Endodermal cell (in vitro differentiated cells): ENCODE measurements around the gene ARL5C. TPM values are rescaled to one million over a fixed set of nuclear protein-coding genes. Genes with fewer than 3 reads are reported as not detected.

ENCODE experiments used
- DNase-seq: peaks from one replicate; pipeline ENCODE4 v3.0.0-alpha.2; 2017
- H3K27ac ChIP-seq: 2 replicates; pipeline ENCODE4 v1.5.1; 2013; ENCODE audit warnings: mild to moderate bottlenecking, low read depth, low read length, moderate library complexity
- H3K27me3 ChIP-seq: 2 replicates; pipeline ENCODE4 v1.6.1; 2013; ENCODE audit warnings: mild to moderate bottlenecking, low read length, moderate library complexity; ENCODE audit not compliant: insufficient read depth, control insufficient read depth, poor library complexity, severe bottlenecking
- H3K36me3 ChIP-seq: 2 replicates; pipeline ENCODE4 v1.7.0; 2013; ENCODE audit warnings: mild to moderate bottlenecking, low read length, moderate library complexity; ENCODE audit not compliant: control insufficient read depth, insufficient read depth
- H3K4me1 ChIP-seq: one replicate; pipeline ENCODE4 v1.7.0; 2013; ENCODE audit warnings: low read length; ENCODE audit not compliant: control insufficient read depth, insufficient read depth
- H3K4me3 ChIP-seq: 2 replicates; pipeline ENCODE4 v1.5.1; 2013; ENCODE audit warnings: mild to moderate bottlenecking, low read length, moderate library complexity
- H3K9ac ChIP-seq: 2 replicates; pipeline ENCODE4 v1.6.1; 2013; ENCODE audit warnings: mild to moderate bottlenecking, low read length, moderate library complexity; ENCODE audit not compliant: poor library complexity, severe bottlenecking; ENCODE audit errors: extremely low read depth
- H3K9me3 ChIP-seq: 2 replicates; pipeline ENCODE4 v1.6.1; 2013; ENCODE audit warnings: mild to moderate bottlenecking, low read length, moderate library complexity; ENCODE audit not compliant: control insufficient read depth
- H3K27ac Mint-ChIP-seq: 2 replicates; pipeline ENCODE4 v1.8.0; 2020; ENCODE audit warnings: mixed read lengths
- H3K27me3 Mint-ChIP-seq: 2 replicates; pipeline ENCODE4 v1.8.0; 2021; ENCODE audit warnings: mild to moderate bottlenecking, mixed read lengths; ENCODE audit not compliant: insufficient read depth
- H3K36me3 Mint-ChIP-seq: 2 replicates; pipeline ENCODE4 v1.8.0; 2020; ENCODE audit warnings: low read depth, mixed read lengths
- H3K4me1 Mint-ChIP-seq: 2 replicates; pipeline ENCODE4 v1.8.0; 2020; ENCODE audit warnings: mixed read lengths
- H3K4me3 Mint-ChIP-seq: 2 replicates; pipeline ENCODE4 v1.8.0; 2020; ENCODE audit warnings: mild to moderate bottlenecking, moderate library complexity, mixed read lengths
- H3K9me3 Mint-ChIP-seq: 2 replicates; pipeline ENCODE4 v1.8.0; 2020; ENCODE audit warnings: mild to moderate bottlenecking, mixed read lengths
- WGBS, 2 experiments: methylation state at CpG; one replicate each; pipeline versions ENCODE4 v1.1.5 to v1.1.7; 2013; ENCODE audit warnings: missing lambda C conversion rate in 2 of 2, mixed read lengths in 1 of 2; ENCODE audit not compliant: insufficient coverage in 1 of 2, insufficient read length in 1 of 2; 5-methylcytosine and 5-hydroxymethylcytosine counted together
- total RNA-seq, 2 donors: library from RNA; stranded (reverse); fragmentation: NEBNext Ultra II Directional in 1 of 2; extraction: Animal tissue kit (Norgen Biotek cat#: 25700) in 1 of 2; gene quantifications; 2 replicates in 1 of 2; 3 replicates in 1 of 2; pipeline ENCODE4 v1.2.1, GENCODE V29; 2021
- TF ChIP-seq, protein P1 (sequence below): fragments of 200-600 bp; sonication (generic); conservative IDR thresholded peaks from 2 replicates; pipeline ENCODE4 v1.5.0; 2021; ENCODE audit warnings: antibody characterized with exemption, mild to moderate bottlenecking

Gene ARL5C
- total RNA-seq, 2 donors from 2014 or later = not detected

DNA sequence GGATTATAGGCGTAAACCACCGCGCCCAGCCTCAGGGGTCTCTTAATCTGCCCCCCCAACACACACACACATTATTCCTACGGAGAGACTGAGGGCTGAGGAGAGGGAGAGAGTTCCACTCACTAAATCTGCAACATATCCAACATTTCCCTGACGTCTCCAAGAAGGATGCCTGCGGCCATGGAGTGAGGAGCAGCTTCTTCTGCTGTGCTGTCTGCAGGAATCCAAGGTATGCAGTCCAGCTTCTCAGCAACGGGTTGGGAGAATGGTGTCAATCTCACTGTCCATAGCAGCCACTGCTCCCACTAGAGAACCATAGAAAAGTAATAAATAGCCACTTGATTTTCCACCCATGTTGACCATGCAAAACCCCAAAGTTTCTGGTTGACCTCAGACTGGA, 9.5 kb downstream of the ARL5C start:
- Histone ChIP-seq H3K4me1 (no peaks in the 10 kb centered on the region), H3K27ac (no peak overlapping the region), H3K4me3 (no peak overlapping the region), H3K9me3 (no peaks in the 10 kb centered on the region), H3K27me3 (peaks cover 10% of the 10 kb centered on the region), H3K9ac (no peak overlapping the region), H3K36me3 (no peaks in the 10 kb centered on the region)
- WGBS, 2 experiments = 73 to 92% methylated on average over 2 to 7 of the region's 7 CpGs
- Mint-ChIP-seq H3K4me1 (no peaks in the 10 kb centered on the region), H3K36me3 (no peaks in the 10 kb centered on the region), H3K27me3 (peaks cover 12% of the 10 kb centered on the region), H3K9me3 (no peaks in the 10 kb centered on the region), H3K4me3 (no peak overlapping the region), H3K27ac (no peak overlapping the region)
- DNase-seq = no peak
- TF ChIP-seq, protein P1, sequence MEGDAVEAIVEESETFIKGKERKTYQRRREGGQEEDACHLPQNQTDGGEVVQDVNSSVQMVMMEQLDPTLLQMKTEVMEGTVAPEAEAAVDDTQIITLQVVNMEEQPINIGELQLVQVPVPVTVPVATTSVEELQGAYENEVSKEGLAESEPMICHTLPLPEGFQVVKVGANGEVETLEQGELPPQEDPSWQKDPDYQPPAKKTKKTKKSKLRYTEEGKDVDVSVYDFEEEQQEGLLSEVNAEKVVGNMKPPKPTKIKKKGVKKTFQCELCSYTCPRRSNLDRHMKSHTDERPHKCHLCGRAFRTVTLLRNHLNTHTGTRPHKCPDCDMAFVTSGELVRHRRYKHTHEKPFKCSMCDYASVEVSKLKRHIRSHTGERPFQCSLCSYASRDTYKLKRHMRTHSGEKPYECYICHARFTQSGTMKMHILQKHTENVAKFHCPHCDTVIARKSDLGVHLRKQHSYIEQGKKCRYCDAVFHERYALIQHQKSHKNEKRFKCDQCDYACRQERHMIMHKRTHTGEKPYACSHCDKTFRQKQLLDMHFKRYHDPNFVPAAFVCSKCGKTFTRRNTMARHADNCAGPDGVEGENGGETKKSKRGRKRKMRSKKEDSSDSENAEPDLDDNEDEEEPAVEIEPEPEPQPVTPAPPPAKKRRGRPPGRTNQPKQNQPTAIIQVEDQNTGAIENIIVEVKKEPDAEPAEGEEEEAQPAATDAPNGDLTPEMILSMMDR = no peak

DNA sequence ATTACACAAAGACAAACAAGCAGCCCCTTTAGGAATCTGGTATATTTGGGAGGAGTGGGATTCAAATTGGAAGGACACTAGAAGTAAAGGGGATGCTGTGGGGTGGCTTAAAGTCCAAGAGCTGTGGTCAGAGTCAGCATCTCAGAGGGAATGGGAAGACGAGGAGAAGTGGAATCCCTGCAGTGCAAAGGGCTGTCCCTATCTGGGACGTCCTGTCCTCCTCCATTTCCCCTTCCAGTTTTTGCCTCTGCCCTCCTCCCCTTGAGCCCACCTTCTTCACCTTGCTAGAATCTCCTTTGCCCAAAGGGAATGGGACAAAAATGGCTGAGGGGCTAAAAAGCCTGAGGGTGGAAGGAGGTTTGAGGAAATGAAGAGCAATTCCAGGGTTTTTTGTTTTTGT, 10.3 kb downstream of the ARL5C start:
- Mint-ChIP-seq H3K36me3 (no peaks in the 10 kb centered on the region), H3K27ac (no peak overlapping the region), H3K9me3 (no peaks in the 10 kb centered on the region), H3K4me3 (peak overlapping the region; percentile 95), H3K27me3 (peaks cover 17% of the 10 kb centered on the region), H3K4me1 (no peaks in the 10 kb centered on the region)
- H3K4me3 ChIP-seq = no peak overlapping the region
- H3K9me3 ChIP-seq = no peaks in the 10 kb centered on the region
- H3K9ac ChIP-seq = no peak overlapping the region
- no peaks in the 10 kb centered on the region for H3K36me3 ChIP-seq
- TF ChIP-seq, protein P1 = no peak
- H3K4me1 ChIP-seq = no peaks in the 10 kb centered on the region
- H3K27me3 ChIP-seq = peaks cover 18% of the 10 kb centered on the region
- no peak for DNase-seq
- 74% methylated on average over 2 of the region's 2 CpGs; no CpG with 5 or more reads in 1 of the 2 experiments for WGBS, 2 experiments
- H3K27ac ChIP-seq = no peak overlapping the region

DNA sequence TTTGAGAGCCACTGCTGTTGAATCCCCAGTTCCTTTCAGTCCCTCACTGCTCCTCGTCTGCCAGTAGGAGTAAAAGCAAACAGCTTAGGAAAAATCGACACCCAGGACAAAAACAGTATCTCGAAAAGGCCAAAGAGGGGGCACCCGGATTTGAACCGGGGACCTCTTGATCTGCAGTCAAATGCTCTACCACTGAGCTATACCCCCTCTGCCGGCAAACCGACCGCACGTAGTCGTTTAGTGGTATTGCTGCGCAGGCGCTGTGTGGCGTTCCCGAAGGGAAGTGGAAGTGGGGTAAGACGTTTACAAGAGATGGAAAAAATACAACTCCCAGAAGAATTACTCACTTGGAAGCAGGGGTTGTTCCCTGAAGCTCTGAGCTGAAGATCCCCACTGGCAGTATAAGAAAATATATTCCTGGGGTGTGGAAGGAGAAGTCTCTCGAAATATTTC, 12.3 kb downstream of the ARL5C start:
- H3K9me3 ChIP-seq = no peaks in the 10 kb centered on the region
- peak; percentile 98 for DNase-seq
- WGBS, 2 experiments = 0% methylated on average over 3 to 15 of the region's 16 CpGs
- Mint-ChIP-seq H3K4me1 (peaks cover 5% of the 10 kb centered on the region), H3K9me3 (no peaks in the 10 kb centered on the region), H3K36me3 (no peaks in the 10 kb centered on the region), H3K27me3 (peaks cover 36% of the 10 kb centered on the region), H3K27ac (peak overlapping the region; percentile 90), H3K4me3 (peak overlapping the region; percentile 95)
- no peak overlapping the region for H3K27ac ChIP-seq
- peak overlapping the region; percentile 98 for H3K4me3 ChIP-seq
- no peaks in the 10 kb centered on the region for H3K36me3 ChIP-seq
- TF ChIP-seq, protein P1 = peak; percentile 33
- H3K9ac ChIP-seq = peak overlapping the region; percentile 62
- H3K4me1 ChIP-seq = no peaks in the 10 kb centered on the region
- peaks cover 37% of the 10 kb centered on the region for H3K27me3 ChIP-seq
